Activated B cell treated with CpG ODN at 0.5 μM for 24 hours (primary cell): Measurements from ENCODE around the gene BGN. TPM values are rescaled to one million over a fixed set of nuclear protein-coding genes. Genes with fewer than 3 reads are reported as not detected.

Experiments
- ATAC-seq: fragments of 200-7000 bp; cut with Tn5 transposase; one replicate; pipeline ENCODE4 v1.10.0; 2021; ENCODE audit warnings: low read depth, mild to moderate bottlenecking, moderate library complexity
- CTCF ChIA-PET: fragments of 350-600 bp; sonication (Branson Sonifier 250); formaldehyde crosslinking; loops from one replicate; lab custom pipeline; 2021; ENCODE audit warnings: antibody characterized with exemption; lab: Charles Lee
- POLR2A ChIA-PET: fragments of 350-600 bp; sonication (Branson Sonifier 250); formaldehyde crosslinking; loops from one replicate; lab custom pipeline; 2021; ENCODE audit warnings: antibody characterized with exemption; lab: Charles Lee
- DNase-seq: peaks from one replicate; pipeline ENCODE4 v3.0.0; 2022
- H3K27ac Mint-ChIP-seq: one replicate; pipeline ENCODE4 v1.8.0; 2020; ENCODE audit warnings: mixed read lengths
- H3K27me3 Mint-ChIP-seq: one replicate; pipeline ENCODE4 v1.8.0; 2021; ENCODE audit warnings: mixed read lengths
- H3K36me3 Mint-ChIP-seq: one replicate; pipeline ENCODE4 v1.8.0; 2021; ENCODE audit warnings: low read depth, mixed read lengths
- H3K4me1 Mint-ChIP-seq: one replicate; pipeline ENCODE4 v1.8.0; 2021; ENCODE audit warnings: mixed read lengths
- H3K4me3 Mint-ChIP-seq: one replicate; pipeline ENCODE4 v1.8.0; 2020; ENCODE audit warnings: mild to moderate bottlenecking, mixed read lengths
- H3K9me3 Mint-ChIP-seq: one replicate; pipeline ENCODE4 v1.8.0; 2020; ENCODE audit warnings: mixed read lengths
- intact Hi-C: fragments of 100-400 bp; cut with micrococcal nuclease; formaldehyde crosslinking; loops from one replicate; pipeline ENCODE4 v1.15.1; 2024
- total RNA-seq: library from RNA; stranded (reverse); gene quantifications from 2 replicates; pipeline ENCODE4 v1.2.3, GENCODE V29; 2022
- TF ChIP-seq, protein P1 (sequence below): fragments of 200-600 bp; IDR thresholded peaks from one replicate; pipeline ENCODE4 v1.8.0; 2022; ENCODE audit warnings: antibody characterized with exemption, mild to moderate bottlenecking

Gene BGN
- total RNA-seq, 1 donor from 2014 or later, result not detected

- H3K36me3 Mint-ChIP-seq, result no peaks in the 10 kb centered on the region
- TF ChIP-seq, protein P1, sequence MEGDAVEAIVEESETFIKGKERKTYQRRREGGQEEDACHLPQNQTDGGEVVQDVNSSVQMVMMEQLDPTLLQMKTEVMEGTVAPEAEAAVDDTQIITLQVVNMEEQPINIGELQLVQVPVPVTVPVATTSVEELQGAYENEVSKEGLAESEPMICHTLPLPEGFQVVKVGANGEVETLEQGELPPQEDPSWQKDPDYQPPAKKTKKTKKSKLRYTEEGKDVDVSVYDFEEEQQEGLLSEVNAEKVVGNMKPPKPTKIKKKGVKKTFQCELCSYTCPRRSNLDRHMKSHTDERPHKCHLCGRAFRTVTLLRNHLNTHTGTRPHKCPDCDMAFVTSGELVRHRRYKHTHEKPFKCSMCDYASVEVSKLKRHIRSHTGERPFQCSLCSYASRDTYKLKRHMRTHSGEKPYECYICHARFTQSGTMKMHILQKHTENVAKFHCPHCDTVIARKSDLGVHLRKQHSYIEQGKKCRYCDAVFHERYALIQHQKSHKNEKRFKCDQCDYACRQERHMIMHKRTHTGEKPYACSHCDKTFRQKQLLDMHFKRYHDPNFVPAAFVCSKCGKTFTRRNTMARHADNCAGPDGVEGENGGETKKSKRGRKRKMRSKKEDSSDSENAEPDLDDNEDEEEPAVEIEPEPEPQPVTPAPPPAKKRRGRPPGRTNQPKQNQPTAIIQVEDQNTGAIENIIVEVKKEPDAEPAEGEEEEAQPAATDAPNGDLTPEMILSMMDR, result no peak
- CTCF ChIA-PET, result interaction anchor here (1.3 to 1.4 kb wide), 2 partner anchors 10 to 119 kb away, joined by 5 to 6 read pairs; no protein-coding TSS in a partner anchor
These were observed 54.5 kb downstream of the BGN start for GRCh38 chrX:153549231-153549630.

GRCh38 chrX:153549807-153550206 is 55.0 kb downstream of the BGN start:
- Mint-ChIP-seq H3K36me3 (no peaks in the 10 kb centered on the region), H3K4me1 (no peaks in the 10 kb centered on the region), H3K27ac (no peak overlapping the region), H3K27me3 (no peaks in the 10 kb centered on the region), H3K4me3 (no peak overlapping the region), H3K9me3 (no peaks in the 10 kb centered on the region)
- DNase-seq, result no peak
- no peak for ATAC-seq
- TF ChIP-seq, protein P1, result no peak
- ChIA-PET POLR2A (no interaction called here), CTCF (interaction anchor here (1.3 to 1.4 kb wide), 2 partner anchors 10 to 118 kb away, joined by 5 to 6 read pairs; no protein-coding TSS in a partner anchor)
- intact Hi-C loops, result no loop called here

More at GRCh38 chrX:153549231-153549630, 54.5 kb downstream of the BGN start:
- ATAC-seq (no peak), DNase-seq (no peak)
- Mint-ChIP-seq H3K4me3 (no peak overlapping the region), H3K4me1 (no peaks in the 10 kb centered on the region), H3K9me3 (no peaks in the 10 kb centered on the region), H3K27ac (no peak overlapping the region), H3K27me3 (no peaks in the 10 kb centered on the region)
- POLR2A ChIA-PET, result no interaction called here
- intact Hi-C loops, result no loop called here

DNA sequence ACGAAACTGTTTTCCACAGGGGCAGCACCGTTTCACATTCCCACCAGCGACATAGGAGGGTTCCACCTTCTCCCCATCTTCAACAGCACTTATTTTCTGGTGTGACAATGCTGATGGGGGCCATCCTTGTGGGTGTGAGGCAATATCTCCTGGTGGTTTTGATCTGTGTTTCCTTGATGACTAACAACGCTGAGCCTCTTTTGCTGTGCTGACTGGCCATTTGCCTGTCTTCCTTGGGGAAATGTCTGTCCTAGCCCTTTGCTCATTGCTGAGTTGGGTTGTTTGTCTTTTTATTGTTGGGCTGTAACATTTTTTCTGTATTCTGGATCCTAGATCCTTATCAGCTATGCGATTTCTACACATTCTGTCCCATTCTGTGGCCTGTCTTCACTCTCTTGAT is 56.4 kb downstream of the BGN start:
- ChIA-PET POLR2A (no interaction called here), CTCF (no interaction called here)
- no peaks in the 10 kb centered on the region for H3K27me3 Mint-ChIP-seq
- ATAC-seq (no peak), DNase-seq (no peak)
- no peaks in the 10 kb centered on the region for H3K36me3 Mint-ChIP-seq
- no peaks in the 10 kb centered on the region for H3K9me3 Mint-ChIP-seq
- no peak overlapping the region for H3K27ac Mint-ChIP-seq
- no peaks in the 10 kb centered on the region for H3K4me1 Mint-ChIP-seq
- no peak overlapping the region for H3K4me3 Mint-ChIP-seq
- TF ChIP-seq, protein P1, result no peak
- intact Hi-C loops, result no loop called here

GRCh38 chrX:153554519-153555167 is 59.9 kb downstream of the BGN start:
- ChIA-PET CTCF (interaction anchor here (1.0 to 5.5 kb wide), 10 partner anchors 9 to 522 kb away, joined by 3 to 37 read pairs (median 4); partner anchors contain the start of gene DUSP9), POLR2A (interaction anchor here (0.6 kb wide), 1 partner anchor 103 kb away, joined by 9 read pairs; no protein-coding TSS in a partner anchor)
- peak; percentile 68 for ATAC-seq
- Mint-ChIP-seq H3K4me3 (no peak overlapping the region), H3K9me3 (no peaks in the 10 kb centered on the region), H3K27me3 (no peaks in the 10 kb centered on the region), H3K36me3 (no peaks in the 10 kb centered on the region), H3K27ac (no peak overlapping the region), H3K4me1 (no peaks in the 10 kb centered on the region)
- TF ChIP-seq, protein P1, result no peak
- intact Hi-C loops, result loop anchor here (1.0 to 2.0 kb wide), 6 partner anchors 28 to 114 kb away; partner anchors contain the start of gene CCNQ
- DNase-seq, result peak; percentile 49

DNA sequence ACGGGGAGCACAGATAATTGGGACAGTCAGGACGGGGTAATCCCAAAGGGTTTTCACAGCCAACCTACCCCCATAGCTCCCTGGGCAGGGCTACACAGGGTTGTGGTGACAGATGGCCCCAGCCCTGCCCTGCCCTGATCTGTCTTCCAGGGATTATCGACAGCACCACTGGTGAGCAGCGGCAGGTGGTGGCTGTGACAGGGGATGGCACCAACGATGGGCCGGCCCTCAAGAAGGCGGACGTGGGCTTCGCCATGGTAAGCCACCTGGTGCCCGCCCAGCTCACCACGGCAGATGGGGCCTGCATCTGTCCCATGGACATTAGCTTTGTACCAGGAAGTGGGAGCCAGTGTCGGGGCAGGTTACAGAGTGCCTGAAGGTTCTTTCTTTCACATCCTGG is 62.0 kb downstream of the BGN start:
- no peak for ATAC-seq
- TF ChIP-seq, protein P1, result no peak
- CTCF ChIA-PET, result interaction anchor here (2.6 to 5.5 kb wide), 2 partner anchors 105 to 112 kb away, joined by 23 to 37 read pairs; no protein-coding TSS in a partner anchor

More for the DNA sequence above, 62.0 kb downstream of the BGN start:
- no peaks in the 10 kb centered on the region for H3K27me3 Mint-ChIP-seq
- H3K9me3 Mint-ChIP-seq, result no peaks in the 10 kb centered on the region
- H3K27ac Mint-ChIP-seq, result no peak overlapping the region
- H3K4me3 Mint-ChIP-seq, result no peak overlapping the region
- POLR2A ChIA-PET, result no interaction called here
- no peak for DNase-seq
- intact Hi-C loops, result no loop called here
- H3K4me1 Mint-ChIP-seq, result no peaks in the 10 kb centered on the region
- no peaks in the 10 kb centered on the region for H3K36me3 Mint-ChIP-seq
